Body of pancreas (tissue), 4 donors: ENCODE data around the gene BRD4.

Source experiments
- CTCF ChIP-seq, 7 experiments: fragments of 450-650 bp in 4 of 7; fragments of 200-600 bp in 3 of 7; sonication (generic) in 3 of 7; IDR thresholded peaks; one replicate each; pipeline ENCODE4 v1.5.1; 2016 to 2019; ENCODE audit warnings: antibody characterized with exemption in 7 of 7
- POLR2A ChIP-seq, 3 donors: fragments of 450-650 bp; IDR thresholded peaks; one replicate each; pipeline ENCODE4 v1.6.1; 2016; ENCODE audit warnings: antibody characterized with exemption in 3 of 3, mild to moderate bottlenecking in 2 of 3

GRCh38 chr19:15381429-15381828, 49.1 kb upstream of the BRD4 start:
- TF ChIP-seq POLR2A (IDR thresholded peaks at IDR 0.05) (no peak), CTCF (IDR thresholded peaks at IDR 0.05) (no peak)
